PFSK-1 (cell line): ENCODE results near the gene TCF4.

Source experiments
- POLR2AphosphoS5 ChIP-seq: IDR thresholded peaks from 2 replicates; pipeline ENCODE4 v1.6.1; 2012; ENCODE audit warnings: low read depth, mild to moderate bottlenecking, control low read depth, low read length, moderate library complexity
- TAF1 ChIP-seq: IDR thresholded peaks from 2 replicates; pipeline ENCODE4 v1.6.1; 2012; ENCODE audit warnings: low read length, control low read depth, borderline replicate concordance; ENCODE audit not compliant: insufficient read depth

GRCh38 chr18:55623626-55624025 is 35.6 kb upstream of the TCF4 start:
- TF ChIP-seq TAF1 (no peak), POLR2AphosphoS5 (no peak)
